GM23338 (cell line): Measurements from ENCODE around the gene PCCB. TPM values are rescaled to one million over a fixed set of nuclear protein-coding genes. Genes with fewer than 3 reads are reported as not detected.

Experiments used
- ATAC-seq: fragments of 200-7000 bp; cut with Tn5 transposase; 3 replicates; pipeline ENCODE4 v1.9.1; 2020
- DNase-seq: peaks from one replicate; pipeline ENCODE4 v3.0.0-alpha.2; 2015; ENCODE audit warnings: low spot score
- H2AFZ ChIP-seq: fragments of 200-600 bp; sonication (generic); 2 replicates; pipeline ENCODE4 v1.8.0; 2016; ENCODE audit warnings: antibody characterized with exemption, mild to moderate bottlenecking, moderate library complexity
- H3F3A ChIP-seq: fragments of 200-600 bp; sonication (generic); replicated peaks from 2 replicates; pipeline ENCODE4 v1.8.0; 2017; ENCODE audit warnings: antibody characterized with exemption, mixed run types, low read depth
- H3K27ac ChIP-seq: fragments of 200-600 bp; sonication (generic); 2 replicates; pipeline ENCODE4 v1.6.1; 2016; ENCODE audit warnings: low read depth
- H3K27me3 ChIP-seq: fragments of 200-600 bp; sonication (generic); 2 replicates; pipeline ENCODE4 v1.8.0; 2016; ENCODE audit warnings: mild to moderate bottlenecking, mixed run types, moderate library complexity; ENCODE audit not compliant: insufficient read depth
- H3K36me3 ChIP-seq: fragments of 200-600 bp; sonication (generic); 2 replicates; pipeline ENCODE4 v1.8.0; 2016; ENCODE audit warnings: mild to moderate bottlenecking; ENCODE audit not compliant: insufficient read depth
- H3K4me1 ChIP-seq: fragments of 200-600 bp; sonication (generic); 2 replicates; pipeline ENCODE4 v1.8.0; 2016; ENCODE audit warnings: mild to moderate bottlenecking, moderate library complexity; ENCODE audit not compliant: insufficient read depth
- H3K4me2 ChIP-seq: fragments of 200-600 bp; sonication (generic); 2 replicates; pipeline ENCODE4 v1.7.1; 2017; ENCODE audit warnings: mixed run types
- H3K4me3 ChIP-seq: fragments of 200-600 bp; sonication (generic); 2 replicates; pipeline ENCODE4 v1.6.1; 2016; ENCODE audit warnings: mixed run types
- H3K79me2 ChIP-seq: fragments of 200-600 bp; sonication (generic); replicated peaks from 2 replicates; pipeline ENCODE4 v1.8.0; 2017; ENCODE audit warnings: mild to moderate bottlenecking; ENCODE audit not compliant: insufficient read depth
- H3K9me2 ChIP-seq: fragments of 200-600 bp; sonication (generic); 2 replicates; pipeline ENCODE4 v1.8.0; 2017; ENCODE audit not compliant: insufficient read depth
- H4K20me1 ChIP-seq: fragments of 200-600 bp; sonication (generic); replicated peaks from 2 replicates; pipeline ENCODE4 v1.8.0; 2017; ENCODE audit warnings: mild to moderate bottlenecking; ENCODE audit not compliant: insufficient read depth
- H3K27ac Mint-ChIP-seq: 2 replicates; pipeline ENCODE4 v1.8.0; 2020; ENCODE audit warnings: inconsistent platforms, mild to moderate bottlenecking, moderate library complexity, mixed read lengths
- H3K27me3 Mint-ChIP-seq: 3 replicates; pipeline ENCODE4 v1.8.0; 2022; ENCODE audit warnings: low read depth, mild to moderate bottlenecking, moderate library complexity, mixed read lengths, inconsistent platforms; ENCODE audit not compliant: insufficient read depth, poor library complexity
- H3K36me3 Mint-ChIP-seq: 3 replicates; pipeline ENCODE4 v1.8.0; 2021; ENCODE audit warnings: low read depth, mild to moderate bottlenecking, inconsistent platforms, moderate library complexity, mixed read lengths
- H3K4me1 Mint-ChIP-seq: 3 replicates; pipeline ENCODE4 v1.8.0; 2020; ENCODE audit warnings: mild to moderate bottlenecking, inconsistent platforms, mixed read lengths
- H3K4me3 Mint-ChIP-seq: 3 replicates; pipeline ENCODE4 v1.8.0; 2021; ENCODE audit warnings: moderate library complexity, mild to moderate bottlenecking, inconsistent platforms, mixed read lengths
- H3K9me3 Mint-ChIP-seq: 3 replicates; pipeline ENCODE4 v1.8.0; 2020; ENCODE audit warnings: moderate library complexity, mild to moderate bottlenecking, inconsistent platforms, mixed read lengths
- CREB1 ChIP-seq: fragments of 250-450 bp; sonication (Bioruptor Pico); IDR thresholded peaks from 2 replicates; pipeline ENCODE4 v1.5.0; 2020; ENCODE audit warnings: low read depth, mild to moderate bottlenecking, moderate library complexity
- CTCF ChIP-seq, 2 experiments: fragments of 200-600 bp in 1 of 2; sonication (generic) in 1 of 2; conservative IDR thresholded peaks; 2 replicates each; pipeline versions ENCODE4 v1.5.1 to v1.6.1; 2016 to 2017; ENCODE audit warnings: antibody characterized with exemption in 2 of 2, low read depth in 2 of 2, mild to moderate bottlenecking in 2 of 2, moderate library complexity in 1 of 2
- ETS1 ChIP-seq: IDR thresholded peaks from 2 replicates; pipeline ENCODE4 v1.6.1; 2016; ENCODE audit warnings: antibody characterized with exemption
- EZH2 ChIP-seq: fragments of 200-600 bp; sonication (generic); IDR thresholded peaks from one replicate; pipeline ENCODE4 v1.8.0; 2017; ENCODE audit warnings: antibody characterized with exemption, mild to moderate bottlenecking, low read depth; ENCODE audit not compliant: unreplicated experiment
- EZH2phosphoT487 ChIP-seq: fragments of 200-600 bp; sonication (generic); IDR thresholded peaks from one replicate; pipeline ENCODE4 v1.8.1; 2018; ENCODE audit warnings: antibody characterized with exemption; ENCODE audit not compliant: unreplicated experiment
- JUNB ChIP-seq: IDR thresholded peaks from one replicate; pipeline ENCODE4 v1.6.1; 2016; ENCODE audit warnings: antibody characterized with exemption; ENCODE audit not compliant: unreplicated experiment
- NANOG ChIP-seq: IDR thresholded peaks from 2 replicates; pipeline ENCODE4 v1.6.1; 2016; ENCODE audit warnings: antibody characterized with exemption, borderline replicate concordance
- POLR2AphosphoS5 ChIP-seq: IDR thresholded peaks from 2 replicates; pipeline ENCODE4 v1.6.1; 2016; ENCODE audit warnings: antibody characterized with exemption, low read depth
- REST ChIP-seq: IDR thresholded peaks from one replicate; pipeline ENCODE4 v1.6.1; 2018; ENCODE audit warnings: antibody characterized with exemption; ENCODE audit not compliant: unreplicated experiment
- STAT1 ChIP-seq: IDR thresholded peaks from one replicate; pipeline ENCODE4 v1.6.1; 2016; ENCODE audit warnings: antibody characterized with exemption; ENCODE audit not compliant: unreplicated experiment
- ZNF114 ChIP-seq: fragments of 250-450 bp; sonication (Bioruptor Pico); IDR thresholded peaks from 2 replicates; pipeline ENCODE4 v1.5.0; 2020; ENCODE audit warnings: mild to moderate bottlenecking, moderate library complexity
- ZNF331 ChIP-seq: fragments of 250-450 bp; sonication (Bioruptor Pico); IDR thresholded peaks from 2 replicates; pipeline ENCODE4 v1.5.0; 2020; ENCODE audit warnings: low read depth, mild to moderate bottlenecking, moderate library complexity
- ZNF462 ChIP-seq: fragments of 250-450 bp; sonication (Bioruptor Pico); IDR thresholded peaks from 2 replicates; pipeline ENCODE4 v1.5.0; 2020; ENCODE audit warnings: mild to moderate bottlenecking, moderate library complexity
- polyA plus RNA-seq: library from polyadenylated mRNA; unstranded; fragments of >200 nt; fragmentation: Nextera tagmentation; extraction: Ambion mirVana; gene quantifications from 2 replicates; pipeline ENCODE4 v1.2.1, GENCODE V29; 2016
- total RNA-seq: library from RNA; depleted of rRNA; stranded (reverse); fragments of >200 nt; shearing (Covaris generic); gene quantifications from 2 replicates; pipeline ENCODE4 v1.2.3, GENCODE V29; 2014

Gene PCCB
- total and polyA plus RNA-seq, 2 experiments from 2014 or later = 42.7 to 76.8 TPM

GRCh38 chr3:136237961-136238649 is 12.0 kb upstream of the PCCB start:
- Mint-ChIP-seq H3K4me3 (no peak overlapping the region), H3K9me3 (no peaks in the 10 kb centered on the region), H3K27me3 (peaks cover 13% of the 10 kb centered on the region), H3K36me3 (no peaks in the 10 kb centered on the region), H3K4me1 (peaks cover 24% of the 10 kb centered on the region), H3K27ac (no peak overlapping the region)
- Histone ChIP-seq H3K36me3 (no peaks in the 10 kb centered on the region), H3F3A (no peaks in the 10 kb centered on the region), H3K4me2 (peak overlapping the region; percentile 29; the same call in 1 of the 2 replicates), H3K4me1 (peaks cover 10% of the 10 kb centered on the region), H4K20me1 (no peaks in the 10 kb centered on the region), H3K9me2 (no peaks in the 10 kb centered on the region; the same call in 1 of the 2 replicates), H3K27me3 (0 out of 2 replicates have a peak, but pooled peaks cover 4% of the 10 kb centered on the region), H2AFZ (no peak overlapping the region), H3K4me3 (no peak overlapping the region), H3K79me2 (no peaks in the 10 kb centered on the region), H3K27ac (no peak overlapping the region)
- peak; percentile 77 for ATAC-seq
- peak; percentile 45 for DNase-seq
- TF ChIP-seq NANOG (no peak), ZNF114 (CRISPR knock-in tag) (no peak), POLR2AphosphoS5 (no peak), JUNB (no peak), ETS1 (no peak), STAT1 (no peak), EZH2 (no peak), REST (no peak), EZH2phosphoT487 (no peak), CREB1 (CRISPR knock-in tag) (no peak), CTCF (conservative IDR thresholded peaks at IDR 0.05; ENCODE audit: low read depth in 2 of 2) (no peak), ZNF462 (CRISPR knock-in tag) (no peak), ZNF331 (CRISPR knock-in tag) (no peak)
